ACHN (cell line): Measurements from ENCODE around the gene KCNMB1.

ENCODE experiments used
- DNase-seq: peaks from one replicate; pipeline ENCODE4 v3.0.0-alpha.2; 2015
- in situ Hi-C: cut with HindIII; loops from 2 replicates; pipeline ENCODE4 v1.10.0; 2017; ENCODE audit warnings: low sequenced_read_pairs, low pct_ligation_motif_present, low pct_unique_long_range_greater_than_20kb

The KCNMB1 gene

DNA sequence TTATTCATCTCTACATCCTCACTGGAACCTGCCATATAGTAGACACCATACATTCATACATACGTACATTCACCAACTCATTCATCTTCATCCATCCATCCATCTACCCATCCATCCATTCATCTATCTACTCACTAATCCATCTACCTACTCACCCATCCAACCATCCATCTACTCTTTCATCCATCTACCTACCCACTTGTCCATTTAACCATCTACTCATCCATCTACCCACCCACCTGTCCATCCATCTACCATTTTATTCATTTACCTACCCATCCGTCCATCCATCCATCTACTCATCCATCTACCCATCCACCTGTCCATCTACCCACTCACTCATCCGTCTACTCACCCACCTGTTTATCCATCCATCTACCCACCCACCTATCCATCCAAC lies 59.6 kb downstream of the KCNMB1 start:
- DNase-seq, result no peak
- in situ Hi-C loops, result no loop called here

DNA sequence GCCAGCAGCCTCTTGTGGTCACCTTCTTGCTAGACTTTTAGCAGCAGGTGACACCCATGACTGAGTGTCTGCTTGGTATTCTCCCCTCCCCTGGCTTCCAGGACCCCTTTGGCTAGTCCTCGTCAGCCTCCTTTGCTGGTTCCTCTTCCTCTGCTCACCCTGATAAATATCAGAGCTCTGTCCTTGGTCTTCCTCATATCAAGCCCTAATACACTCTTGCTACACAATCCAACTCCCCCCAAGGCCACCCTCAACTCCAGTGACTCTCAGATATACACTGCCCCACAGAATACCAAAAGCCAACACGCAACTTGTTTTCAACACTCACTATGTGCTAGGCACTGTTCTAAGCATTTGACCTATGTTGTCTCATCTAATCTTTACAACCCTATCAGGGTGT lies 61.3 kb downstream of the KCNMB1 start:
- DNase-seq, result no peak
- in situ Hi-C loops, result no loop called here

DNA sequence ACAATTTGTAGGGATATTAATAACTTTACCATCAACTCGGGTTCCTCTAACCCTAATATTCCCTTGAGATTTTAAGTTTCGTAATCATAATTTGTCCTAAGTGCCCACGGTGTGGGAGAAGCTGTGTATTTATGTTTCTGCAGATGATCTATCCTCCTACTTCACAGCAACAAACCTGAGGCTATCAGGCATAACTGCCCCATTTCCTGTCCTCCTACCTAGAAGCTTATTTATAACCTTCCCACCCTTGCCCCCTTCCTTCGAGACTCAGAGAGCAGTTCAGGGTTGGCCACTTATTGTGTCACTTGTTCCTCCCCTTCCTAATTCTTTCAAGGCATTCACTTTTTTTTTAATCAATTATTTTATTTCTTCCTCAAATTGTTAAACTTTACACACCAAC lies 62.0 kb downstream of the KCNMB1 start:
- in situ Hi-C loops, result no loop called here
- no peak for DNase-seq
